Smooth muscle cell of bladder (primary cell): Measurements from ENCODE around the gene ANKK1. TPM values are rescaled to one million over a fixed set of nuclear protein-coding genes. Genes with fewer than 3 reads are reported as not detected.

Source experiments
- total RNA-seq: library from RNA; depleted of rRNA; stranded (reverse); fragments of >200 nt; gene quantifications from 2 replicates; pipeline ENCODE4 v1.2.3, GENCODE V29; 2014

The ANKK1 gene, protein sequence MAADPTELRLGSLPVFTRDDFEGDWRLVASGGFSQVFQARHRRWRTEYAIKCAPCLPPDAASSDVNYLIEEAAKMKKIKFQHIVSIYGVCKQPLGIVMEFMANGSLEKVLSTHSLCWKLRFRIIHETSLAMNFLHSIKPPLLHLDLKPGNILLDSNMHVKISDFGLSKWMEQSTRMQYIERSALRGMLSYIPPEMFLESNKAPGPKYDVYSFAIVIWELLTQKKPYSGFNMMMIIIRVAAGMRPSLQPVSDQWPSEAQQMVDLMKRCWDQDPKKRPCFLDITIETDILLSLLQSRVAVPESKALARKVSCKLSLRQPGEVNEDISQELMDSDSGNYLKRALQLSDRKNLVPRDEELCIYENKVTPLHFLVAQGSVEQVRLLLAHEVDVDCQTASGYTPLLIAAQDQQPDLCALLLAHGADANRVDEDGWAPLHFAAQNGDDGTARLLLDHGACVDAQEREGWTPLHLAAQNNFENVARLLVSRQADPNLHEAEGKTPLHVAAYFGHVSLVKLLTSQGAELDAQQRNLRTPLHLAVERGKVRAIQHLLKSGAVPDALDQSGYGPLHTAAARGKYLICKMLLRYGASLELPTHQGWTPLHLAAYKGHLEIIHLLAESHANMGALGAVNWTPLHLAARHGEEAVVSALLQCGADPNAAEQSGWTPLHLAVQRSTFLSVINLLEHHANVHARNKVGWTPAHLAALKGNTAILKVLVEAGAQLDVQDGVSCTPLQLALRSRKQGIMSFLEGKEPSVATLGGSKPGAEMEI
- total RNA-seq, result under 0.01 TPM in 1 of 2 replicates, not detected in the other

DNA sequence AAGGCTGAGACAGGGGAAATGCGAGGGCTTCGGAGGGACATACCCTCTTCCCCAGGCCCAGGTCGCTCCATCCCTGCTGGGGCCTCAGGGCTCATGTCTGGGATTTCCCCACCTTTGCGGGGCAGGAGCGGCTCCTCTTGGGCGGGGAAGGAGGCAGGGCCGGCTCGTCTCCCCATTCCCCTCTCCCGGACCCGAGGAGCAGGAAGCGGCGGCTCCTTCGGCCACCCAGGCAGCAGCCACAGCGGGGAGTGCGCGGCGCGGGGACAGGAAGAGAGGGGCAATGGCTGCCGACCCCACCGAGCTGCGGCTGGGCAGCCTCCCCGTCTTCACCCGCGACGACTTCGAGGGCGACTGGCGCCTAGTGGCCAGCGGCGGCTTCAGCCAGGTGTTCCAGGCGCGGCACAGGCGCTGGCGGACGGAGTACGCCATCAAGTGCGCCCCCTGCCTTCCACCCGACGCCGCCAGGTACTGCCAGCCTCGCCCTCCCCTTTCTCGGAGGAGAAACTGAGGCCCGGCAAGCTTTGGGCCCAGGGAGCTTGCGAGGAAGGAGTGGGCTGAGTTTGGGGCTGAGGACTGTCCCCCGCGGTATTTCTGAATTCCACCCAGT, at the start of gene ANKK1:
TSS of gene ANKK1 (plus strand) at position 175 of the 607 bp plus-strand sequence. CDS start at position 281, 106 bp downstream.

Other genes starting within 250 kb of the ANKK1 start
- gene TTC12, start 73.2 kb upstream of the ANKK1 start, total RNA-seq, result 12.7 and 15.3 TPM in 2 replicates
- not detected in 2 replicates for gene DRD2, start 87.6 kb downstream of the ANKK1 start, total RNA-seq